Hippocampal formation (tissue), 2 donors: ENCODE measurements around the gene SMIM20.
"Not testable (repeated sequence)": the region's sequence is repeated elsewhere in the genome, so short reads cannot be mapped to it uniquely, and the experiment has no call there.

Source experiments
- DNase-seq, 2 donors: peaks; one replicate each; lab custom pipeline; 2025; lab: John Stamatoyannopoulos, UW

Gene SMIM20

GRCh38 chr4:25913851-25914669, at the start of gene SMIM20:
SMIM20 (plus strand) TSS chr4:25914220; CDS start chr4:25914314, 94 bp downstream.
- peak; percentile 94 to 96 for DNase-seq

DNA sequence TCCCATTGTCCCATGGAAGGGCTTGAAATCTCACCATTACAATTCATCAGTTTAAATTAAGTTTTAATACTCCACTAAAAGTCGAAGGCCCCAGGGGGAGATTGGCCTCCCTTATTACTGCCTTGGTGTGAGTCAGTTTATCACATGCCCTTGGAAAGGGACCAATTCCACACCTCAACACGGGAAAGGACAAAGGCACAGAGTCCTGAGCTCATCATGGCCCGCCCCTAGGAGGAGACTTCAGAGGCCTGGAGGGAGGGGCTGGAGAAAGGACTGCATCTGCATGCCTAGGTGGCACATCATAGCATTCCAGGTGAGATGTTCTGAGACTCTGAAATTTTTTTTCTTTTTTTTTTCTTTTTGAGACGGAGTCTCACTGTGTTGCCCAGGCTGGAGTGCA, 48.4 kb upstream of the SMIM20 start:
- no peak for DNase-seq

GRCh38 chr4:25866401-25866800, 47.6 kb upstream of the SMIM20 start:
- DNase-seq, result not testable (repeated sequence)

GRCh38 chr4:25867781-25868294, 46.2 kb upstream of the SMIM20 start:
- DNase-seq, result no peak

GRCh38 chr4:25870081-25870480, 43.9 kb upstream of the SMIM20 start:
- no peak for DNase-seq

DNA sequence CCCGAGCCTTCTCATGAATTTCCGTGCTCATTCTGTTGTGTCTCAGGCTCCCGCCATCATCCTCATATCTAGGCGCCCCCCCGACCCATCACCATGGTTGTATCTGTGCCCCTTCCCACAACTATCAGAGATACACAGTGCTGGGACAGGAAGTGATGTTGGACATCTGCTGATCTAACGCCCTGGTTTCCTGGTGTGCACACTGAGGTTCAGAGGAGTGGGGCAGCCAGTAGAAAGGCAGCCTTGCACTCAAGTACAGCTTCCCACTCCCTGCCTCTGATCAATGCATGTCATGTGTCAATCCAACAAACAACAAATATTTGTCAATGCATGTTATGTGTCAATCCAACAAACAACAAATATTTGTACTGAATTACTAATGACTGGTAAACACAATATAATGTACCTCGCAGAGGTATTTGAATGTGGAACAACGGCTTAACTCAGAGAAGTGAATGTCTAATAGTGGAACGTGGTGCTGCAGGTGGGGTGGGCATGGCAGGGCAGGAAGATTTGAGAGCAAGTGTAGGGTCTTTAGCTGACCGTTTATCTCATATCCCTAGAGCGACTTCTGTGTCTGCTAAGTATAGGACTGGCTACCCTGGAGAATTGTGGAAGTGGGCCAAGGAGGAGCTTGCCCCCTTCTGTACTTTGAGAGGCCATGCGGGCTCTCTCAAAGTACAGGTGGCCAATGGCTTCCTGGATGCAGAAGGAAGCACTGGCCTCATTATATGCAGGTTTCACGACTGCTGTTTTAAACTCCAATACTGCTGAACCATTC, 41.0 kb upstream of the SMIM20 start:
- DNase-seq, result no peak

- no peak for DNase-seq
Observed at GRCh38 chr4:25873632-25874129, 40.3 kb upstream of the SMIM20 start.

GRCh38 chr4:25874655-25875054, 39.4 kb upstream of the SMIM20 start:
- no peak for DNase-seq

DNA sequence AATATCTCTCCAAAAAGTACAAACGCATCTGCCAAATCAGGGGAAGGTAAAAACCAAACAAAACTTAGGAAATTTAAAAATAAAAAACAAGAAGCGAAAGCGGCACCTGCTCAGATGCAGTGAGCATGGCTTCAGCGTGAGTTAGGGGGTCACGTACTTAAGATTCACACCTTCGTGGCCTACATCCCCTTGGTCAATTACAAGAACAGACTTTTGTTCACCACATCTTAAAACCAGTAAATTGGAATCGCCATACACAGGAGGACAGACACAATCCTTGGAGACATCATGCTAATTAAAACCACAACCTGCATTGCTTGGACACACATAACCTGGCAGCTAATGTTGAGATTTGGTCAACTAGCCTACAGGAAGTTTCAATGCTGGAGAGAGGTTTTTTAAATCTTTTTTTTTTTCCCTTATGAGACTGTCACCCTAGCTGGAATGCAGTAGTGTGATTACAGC, 38.7 kb upstream of the SMIM20 start:
- no peak for DNase-seq

DNA sequence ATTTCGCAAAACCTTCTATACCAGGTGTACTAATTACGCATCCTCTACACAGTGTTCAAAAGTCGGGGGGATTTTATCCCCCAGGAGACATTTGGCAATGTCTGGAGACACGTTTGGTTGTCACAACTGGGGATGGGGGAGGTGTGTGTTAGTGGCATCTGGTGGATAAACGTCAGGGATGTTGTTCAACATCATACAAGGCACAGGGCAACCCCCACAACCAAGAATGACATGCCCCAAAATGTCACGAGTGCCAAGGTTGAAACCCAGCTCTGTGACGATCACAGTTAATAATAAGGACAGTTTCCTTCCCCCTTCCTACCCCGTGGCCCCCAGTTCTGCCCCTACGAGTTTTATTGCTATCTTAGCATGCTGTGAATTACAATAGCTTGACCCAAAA, 35.3 kb upstream of the SMIM20 start:
- DNase-seq, result no peak

DNA sequence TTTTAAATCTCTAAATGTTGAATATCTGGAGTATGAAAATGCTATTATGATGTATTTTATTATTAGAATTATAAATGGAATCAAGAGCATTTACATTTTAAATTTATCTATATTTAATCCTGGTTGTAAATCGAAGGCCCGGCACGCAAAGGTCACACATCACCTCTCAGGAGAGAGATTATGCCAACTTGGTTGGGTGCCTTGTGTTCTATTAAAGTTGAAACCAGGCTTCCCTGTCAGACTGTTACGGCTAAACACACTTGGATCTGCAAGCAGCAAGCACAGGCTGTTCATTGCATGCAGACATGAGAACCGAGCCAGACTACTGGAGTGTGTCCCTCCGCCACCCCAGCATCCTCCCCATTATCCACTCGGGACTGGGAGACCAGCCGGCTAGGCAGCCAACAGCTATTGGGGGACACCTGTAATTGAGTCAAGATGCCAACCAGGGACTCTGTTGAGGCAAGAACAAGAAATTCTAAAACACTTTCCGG, 34.9 kb upstream of the SMIM20 start:
- DNase-seq, result no peak

DNA sequence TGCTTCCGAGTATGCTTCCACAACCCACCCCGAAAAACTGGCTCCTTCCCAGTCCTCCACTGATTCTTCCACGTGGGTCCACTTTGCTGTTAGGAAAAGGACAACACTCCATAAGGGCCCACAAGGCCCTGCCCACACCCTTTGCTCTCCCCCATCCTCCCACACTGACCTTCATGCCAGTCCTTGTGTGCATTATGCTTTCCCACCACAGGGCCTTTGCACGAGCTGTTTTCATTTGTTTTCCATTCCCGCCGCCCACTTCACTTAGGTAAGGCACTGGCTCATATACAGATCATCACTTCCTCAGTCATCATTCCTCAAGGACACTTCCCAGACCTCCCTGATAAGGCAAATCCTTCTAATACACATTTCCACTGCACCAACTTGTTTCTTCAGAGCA, 34.4 kb upstream of the SMIM20 start:
- no peak for DNase-seq

- DNase-seq, result no peak
Observed at GRCh38 chr4:25879991-25880651, 33.9 kb upstream of the SMIM20 start.

DNA sequence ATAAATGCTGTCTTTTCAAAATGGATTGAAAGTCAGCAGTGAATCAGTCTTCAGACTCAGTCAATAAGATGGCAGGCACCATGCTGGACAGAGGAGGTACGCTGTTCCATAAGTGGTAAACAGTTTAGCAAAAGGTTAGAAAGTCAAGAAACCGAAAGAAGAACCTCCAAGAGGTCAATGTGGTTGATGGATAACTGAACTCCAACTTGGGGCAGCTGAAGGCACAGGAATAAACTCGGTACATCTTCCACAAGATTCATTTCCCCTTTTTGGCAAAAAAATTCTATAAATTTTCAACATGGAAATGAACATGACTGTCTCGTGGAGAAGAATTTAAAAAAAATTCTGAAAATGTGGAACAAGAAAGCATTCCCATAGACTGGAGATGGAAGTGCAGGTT, 32.8 kb upstream of the SMIM20 start:
- no peak for DNase-seq

GRCh38 chr4:25882226-25882625, 31.8 kb upstream of the SMIM20 start:
- DNase-seq, result no peak

DNA sequence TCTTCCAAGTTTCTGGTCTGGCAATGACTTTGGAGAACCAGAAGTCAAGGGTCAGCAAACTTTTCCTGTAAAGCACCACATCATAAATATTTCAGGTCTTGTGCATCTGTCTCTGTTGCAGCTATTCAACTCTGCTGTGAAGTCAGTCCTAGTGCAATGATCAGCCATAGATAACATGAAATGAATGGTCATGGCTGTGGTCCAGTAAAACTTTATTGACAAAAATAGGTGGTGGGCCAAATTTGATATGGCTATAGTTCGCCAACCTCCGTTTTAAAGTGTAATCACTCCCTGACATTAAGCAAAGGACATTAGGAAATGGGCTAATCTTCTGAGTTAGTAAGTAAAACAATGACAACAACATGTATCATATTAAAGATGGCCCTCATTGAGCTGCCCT, 30.5 kb upstream of the SMIM20 start:
- DNase-seq, result no peak

DNA sequence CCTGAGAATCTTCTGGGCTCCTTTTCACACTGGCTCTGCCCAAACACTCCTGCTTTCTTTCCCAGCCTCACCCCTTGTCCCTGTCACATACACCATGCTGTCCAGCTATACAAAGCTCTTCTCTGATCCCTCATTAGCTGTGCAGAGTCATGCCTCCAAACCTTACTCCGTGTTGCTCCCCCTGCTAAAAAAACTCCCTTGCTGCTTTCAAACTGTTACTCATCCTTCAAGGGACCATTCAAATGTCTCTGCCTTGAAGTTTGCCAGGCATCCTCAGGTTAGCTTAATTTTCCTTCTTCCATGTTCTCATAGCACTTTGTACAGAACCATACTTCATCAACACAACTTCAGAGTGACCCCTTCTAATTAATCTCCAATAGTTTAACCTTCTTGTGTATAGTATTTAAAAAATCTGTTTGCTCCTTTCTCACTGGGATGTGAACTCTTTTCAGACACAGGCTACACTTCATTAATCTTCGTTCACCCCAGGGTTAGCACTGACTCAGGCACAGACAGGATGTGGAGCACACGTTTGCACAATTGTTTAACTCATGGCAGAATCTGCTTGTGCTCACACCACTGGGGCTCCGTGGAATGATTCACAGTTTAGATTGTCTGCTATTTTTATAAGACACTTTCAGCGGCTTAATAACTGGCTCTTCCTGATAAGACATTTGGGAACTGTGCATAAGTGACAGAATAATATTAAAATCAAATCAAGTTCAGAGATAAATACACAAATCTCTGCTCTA, 29.8 kb upstream of the SMIM20 start:
- no peak for DNase-seq

GRCh38 chr4:25888781-25889180, 25.2 kb upstream of the SMIM20 start:
- no peak for DNase-seq

GRCh38 chr4:25889589-25890503, 24.2 kb upstream of the SMIM20 start:
- no peak for DNase-seq
